Activated CD4-positive, alpha-beta T cell treated with anti-CD3 and anti-CD28 coated beads, Interleukin-2, amount 50 U/mL, for 48 hours (primary cell): ENCODE data around the gene ZBTB7C.
"Not testable (repeated sequence)": the region's sequence is repeated elsewhere in the genome, so short reads cannot be mapped to it uniquely, and the experiment has no call there.

Source experiments
- DNase-seq, 2 experiments: peaks; one replicate each; pipeline ENCODE4 v3.0.0-alpha.2; 2020

The ZBTB7C gene

GRCh38 chr18:48408727-48409590 is at the start of gene ZBTB7C:
TSS of gene ZBTB7C (minus strand) at chr18:48409383.
- DNase-seq, result peak; percentile 17 to 22

- DNase-seq, result no peak
These were observed 47.7 kb upstream of the ZBTB7C start for GRCh38 chr18:48456838-48457237.

GRCh38 chr18:48455555-48456478 is 46.6 kb upstream of the ZBTB7C start:
- peak; percentile 19 to 30 for DNase-seq

GRCh38 chr18:48454261-48454757 is 45.1 kb upstream of the ZBTB7C start:
- DNase-seq, result no peak

- DNase-seq, result no peak
These were observed 44.3 kb upstream of the ZBTB7C start for GRCh38 chr18:48453330-48454066.

- no peak for DNase-seq
These were observed 43.7 kb upstream of the ZBTB7C start for GRCh38 chr18:48452861-48453323.

- no peak for DNase-seq
These were observed 41.5 kb upstream of the ZBTB7C start for GRCh38 chr18:48450685-48451084.

- peak; percentile 75 to 77 for DNase-seq
These were observed 37.5 kb upstream of the ZBTB7C start for GRCh38 chr18:48446582-48447225.

GRCh38 chr18:48445540-48445939 is 36.4 kb upstream of the ZBTB7C start:
- peak; percentile 79 to 83 for DNase-seq

GRCh38 chr18:48442761-48443160 is 33.6 kb upstream of the ZBTB7C start:
- no peak for DNase-seq

GRCh38 chr18:48441405-48441881 is 32.3 kb upstream of the ZBTB7C start:
- no peak for DNase-seq

GRCh38 chr18:48440924-48441323 is 31.7 kb upstream of the ZBTB7C start:
- no peak for DNase-seq

GRCh38 chr18:48436907-48437306 is 27.7 kb upstream of the ZBTB7C start:
- DNase-seq, result no peak

- not testable (repeated sequence) for DNase-seq
These were observed 25.2 kb upstream of the ZBTB7C start for GRCh38 chr18:48434382-48434781.

- no peak for DNase-seq
These were observed 24.4 kb upstream of the ZBTB7C start for GRCh38 chr18:48433541-48433940.

GRCh38 chr18:48430150-48430549 is 21.0 kb upstream of the ZBTB7C start:
- DNase-seq, result no peak

GRCh38 chr18:48428475-48429177 is 19.4 kb upstream of the ZBTB7C start:
- DNase-seq, result no peak

GRCh38 chr18:48422947-48423378 is 13.8 kb upstream of the ZBTB7C start:
- DNase-seq, result no peak

- no peak for DNase-seq
These were observed 10.3 kb upstream of the ZBTB7C start for GRCh38 chr18:48419277-48420022.

- no peak for DNase-seq
These were observed 9.5 kb upstream of the ZBTB7C start for GRCh38 chr18:48418539-48419276.
